GM12878 (cell line): ENCODE results near the gene HOXA2. TPM values are rescaled to one million over a fixed set of nuclear protein-coding genes. Genes with fewer than 3 reads are reported as not detected.

ENCODE experiments used
- ATAC-seq: fragments of 200-7000 bp; cut with Tn5 transposase; 3 replicates; pipeline ENCODE4 v1.9.1; 2020; ENCODE audit warnings: mild to moderate bottlenecking, moderate library complexity
- BruUV-seq: library from RNA; stranded (reverse); fragments of 400-500 nt; replicated peaks from 2 replicates; lab custom pipeline; 2021; lab: Mats Ljungman, UMichigan
- CTCF ChIA-PET: fragments of 300-600 bp; sonication (Branson Sonifier 250); formaldehyde crosslinking; extraction: SDS; loops from one replicate; lab custom pipeline; 2021; ENCODE audit warnings: inconsistent platforms; lab: Yijun Ruan, JAX
- POLR2A ChIA-PET: fragments of 350-600 bp; formaldehyde crosslinking; extraction: SDS; loops from one replicate; lab custom pipeline; 2021; ENCODE audit warnings: inconsistent platforms; lab: Charles Lee
- RAD21 ChIA-PET: fragments of 300-600 bp; sonication (Branson Sonifier 250); formaldehyde crosslinking; loops from one replicate; lab custom pipeline; 2023; ENCODE audit warnings: antibody characterized with exemption; ENCODE audit not compliant: unreplicated experiment; lab: Charles Lee
- SMC1A ChIA-PET: fragments of 300-600 bp; sonication (Branson Sonifier 250); formaldehyde crosslinking; loops from one replicate; lab custom pipeline; 2023; ENCODE audit not compliant: unreplicated experiment, uncharacterized antibody; lab: Charles Lee
- DNase-seq: peaks from one replicate; pipeline ENCODE4 v3.0.0-alpha.2; 2011; ENCODE audit warnings: low read depth, low spot score
- FAIRE-seq: peaks from 3 replicates; lab custom pipeline; 2011; peaks lifted over from hg19 to GRCh38; lab: Jason Lieb, UNC
- H2AFZ ChIP-seq: 2 replicates; pipeline ENCODE4 v1.6.0; 2011; ENCODE audit warnings: low read depth, low read length, control low read depth; ENCODE audit not compliant: control insufficient read depth
- H3K27ac ChIP-seq: 2 replicates; pipeline ENCODE4 v1.5.1; 2011; ENCODE audit warnings: control low read depth; ENCODE audit not compliant: control insufficient read depth, insufficient read depth
- H3K27me3 ChIP-seq, 2 experiments: replicated peaks in 1 of 2; 2 replicates each; pipeline versions ENCODE4 v1.6.0 to v1.6.1; 2011; ENCODE audit warnings: low read length in 1 of 2; ENCODE audit not compliant: control insufficient read depth in 2 of 2, insufficient read depth in 2 of 2
- H3K36me3 ChIP-seq, 2 experiments: 2 replicates each; pipeline ENCODE4 v1.5.1; 2011; ENCODE audit warnings: low read length in 1 of 2; ENCODE audit not compliant: control insufficient read depth in 2 of 2, insufficient read depth in 2 of 2
- H3K4me1 ChIP-seq: 2 replicates; pipeline ENCODE4 v1.6.1; 2011; ENCODE audit warnings: mild to moderate bottlenecking, low read length, moderate library complexity, mixed read lengths; ENCODE audit not compliant: control insufficient read depth, insufficient read depth
- H3K4me2 ChIP-seq: 2 replicates; pipeline ENCODE4 v1.6.0; 2011; ENCODE audit warnings: control low read depth; ENCODE audit not compliant: control insufficient read depth, insufficient read depth
- H3K4me3 ChIP-seq: fragments of 200-600 bp; sonication (generic); 2 replicates; pipeline ENCODE4 v1.5.1; 2016
- H3K79me2 ChIP-seq: 2 replicates; pipeline ENCODE4 v1.6.0; 2011; ENCODE audit warnings: low read length; ENCODE audit not compliant: control insufficient read depth, insufficient read depth
- H3K9ac ChIP-seq: 2 replicates; pipeline ENCODE4 v1.8.0; 2011; ENCODE audit warnings: low read length, control low read depth, mixed read lengths; ENCODE audit not compliant: control insufficient read depth, insufficient read depth
- H3K9me3 ChIP-seq: replicated peaks from 3 replicates; pipeline ENCODE4 v1.5.1; 2011; ENCODE audit warnings: mild to moderate bottlenecking, low read length; ENCODE audit not compliant: control insufficient read depth, insufficient read depth
- H4K20me1 ChIP-seq: 2 replicates; pipeline ENCODE4 v1.6.0; 2011; ENCODE audit not compliant: control insufficient read depth, insufficient read depth
- BMI1 ChIP-seq: fragments of 450-650 bp; IDR thresholded peaks from 2 replicates; pipeline ENCODE4 v1.6.1; 2016; ENCODE audit warnings: mild to moderate bottlenecking, moderate library complexity, borderline replicate concordance
- ETV6 ChIP-seq, 2 experiments: fragments of 450-650 bp in 1 of 2; IDR thresholded peaks in 1 of 2; conservative IDR thresholded peaks in 1 of 2; 2 replicates each; pipeline ENCODE4 v1.6.1; 2014; ENCODE audit warnings: antibody characterized with exemption in 1 of 2, borderline replicate concordance in 1 of 2, low read depth in 1 of 2, mild to moderate bottlenecking in 1 of 2, moderate library complexity in 1 of 2
- MXI1 ChIP-seq: fragments of 150-350 bp; IDR thresholded peaks from 2 replicates; pipeline ENCODE4 v1.6.1; 2011; ENCODE audit warnings: low read depth, mild to moderate bottlenecking, inconsistent platforms, low read length, improper control_type of control experiment
- SMC3 ChIP-seq: IDR thresholded peaks from 2 replicates; pipeline ENCODE4 v1.6.1; 2011; ENCODE audit warnings: low read length, improper control_type of control experiment, borderline replicate concordance
- ZNF384 ChIP-seq: IDR thresholded peaks from 2 replicates; pipeline ENCODE4 v1.6.1; 2012; ENCODE audit warnings: low read depth, mild to moderate bottlenecking, low read length, improper control_type of control experiment, borderline replicate concordance
- WGBS: methylation state at CpG from one replicate; pipeline ENCODE4 v1.1.6; 2016; ENCODE audit warnings: low lambda C conversion rate; ENCODE audit not compliant: insufficient replicate concordance, insufficient coverage; ENCODE audit errors: missing lambda C conversion rate; 5-methylcytosine and 5-hydroxymethylcytosine counted together
- in situ Hi-C: fragments of 300-500 bp; cut with MboI; formaldehyde crosslinking; loops from 9 replicates; pipeline ENCODE4 v1.14.3; 2018; ENCODE audit warnings: mixed read lengths
- intact Hi-C: fragments of 100-400 bp; cut with micrococcal nuclease; formaldehyde crosslinking; loops from one replicate; pipeline ENCODE4 v1.14.2; 2022; ENCODE audit not compliant: unreplicated experiment
- polyA plus RNA-seq, 11 experiments: library from polyadenylated mRNA; depleted of rRNA in 4 of 11; unstranded in 6 of 11; stranded (reverse) in 5 of 11; fragments of >200 nt; fragmentation: Nextera tagmentation in 4 of 11; fragmentation: Illumina TruSeq in 1 of 11; extraction: Ambion mirVana in 4 of 11; extraction: Trizol in 1 of 11; gene quantifications; 1 replicate in 1 of 11; 2 replicates in 10 of 11; pipeline versions ENCODE4 v1.2.1 to v1.2.3, GENCODE V29; 2011 to 2016; ENCODE audit warnings: inconsistent platforms in 2 of 11, missing spikeins in 2 of 11, low read depth in 1 of 11
- total RNA-seq, 4 experiments: library from RNA; depleted of rRNA in 3 of 4; stranded (reverse); fragments of >200 nt in 3 of 4; fragmentation: Illumina TruSeq in 1 of 4; extraction: Trizol in 1 of 4; gene quantifications; 2 replicates each; pipeline versions ENCODE4 v1.2.1 to v1.2.3, GENCODE V29; 2013 to 2021
- TF ChIP-seq, protein P1 (sequence below): fragments of 450-650 bp; IDR thresholded peaks from 2 replicates; pipeline ENCODE4 v1.6.1; 2018; ENCODE audit warnings: mild to moderate bottlenecking, low read depth, moderate library complexity; ENCODE audit not compliant: partially characterized antibody
- TF ChIP-seq, protein P2 (sequence below): fragments of 450-650 bp; formaldehyde crosslinking; IDR thresholded peaks from 2 replicates; pipeline ENCODE4 v1.5.0; 2022; ENCODE audit warnings: mild to moderate bottlenecking, missing genetic modification characterization

HOXA2 gene
- total and polyA plus RNA-seq, 10 of the 15 experiments (the other 5 are each of a cell fraction or from before 2014, with no cell fraction given), result not detected

DNA sequence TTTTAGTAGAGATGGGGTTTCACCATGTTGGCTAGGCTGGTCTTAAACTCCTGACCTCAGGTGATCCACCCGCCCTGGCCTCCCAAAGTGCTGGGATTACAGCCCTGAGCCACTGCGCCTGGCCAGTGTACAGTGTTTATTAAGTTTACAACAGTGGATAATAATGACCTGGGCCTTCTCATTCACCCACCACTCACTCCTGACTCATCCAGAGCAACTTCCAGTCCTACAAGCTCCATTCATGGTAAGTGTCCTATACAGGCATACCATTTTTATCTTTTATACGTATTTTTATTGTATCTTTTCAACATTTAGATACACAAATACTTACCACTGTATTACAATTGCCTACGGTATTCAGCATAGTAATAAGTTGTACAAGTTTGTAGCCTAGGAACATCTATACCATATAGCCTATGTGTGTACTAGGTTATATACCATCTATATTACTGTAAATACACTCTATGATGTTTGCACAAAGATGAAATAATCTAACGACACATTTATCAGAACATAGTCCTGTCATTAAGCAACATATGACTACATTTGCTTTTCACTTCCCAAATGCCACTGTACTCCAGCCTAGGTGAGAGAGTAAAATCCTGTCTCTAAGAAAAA, 23.8 kb downstream of the HOXA2 start:
- H3K36me3 ChIP-seq, result no peaks in the 10 kb centered on the region
- in situ Hi-C loops (no loop called here), intact Hi-C loops (no loop called here)
- no peaks in the 10 kb centered on the region for H4K20me1 ChIP-seq
- ChIA-PET CTCF (no interaction called here), RAD21 (no interaction called here), POLR2A (no interaction called here), SMC1A (interaction anchor here (1.5 to 6.5 kb wide), 2 partner anchors 15 to 29 kb away, joined by 3 to 110 read pairs; partner anchors contain the start of gene HOXA1)
- WGBS, result 74% methylated on average over 5 of the region's 5 CpGs
- no peaks in the 10 kb centered on the region for H3K4me1 ChIP-seq
- no peaks in the 10 kb centered on the region for H3K79me2 ChIP-seq
- TF ChIP-seq ZNF384, result no peak
- H3K27me3 ChIP-seq, result no peaks in the 10 kb centered on the region
- no peak overlapping the region for H2AFZ ChIP-seq
- no peak overlapping the region for H3K9ac ChIP-seq
- no peak overlapping the region for H3K4me3 ChIP-seq
- H3K9me3 ChIP-seq, result no peaks in the 10 kb centered on the region
- no peak for DNase-seq
- H3K27ac ChIP-seq, result no peak overlapping the region
- no peak for FAIRE-seq
- BruUV-seq, result no TSS peak
- H3K4me2 ChIP-seq, result no peak overlapping the region
- no peak for ATAC-seq

- no peak for DNase-seq
- Histone ChIP-seq H3K27ac (no peak overlapping the region), H3K79me2 (no peaks in the 10 kb centered on the region), H3K4me2 (no peak overlapping the region), H3K4me1 (no peaks in the 10 kb centered on the region), H3K27me3 (no peaks in the 10 kb centered on the region), H2AFZ (no peak overlapping the region), H3K9ac (no peak overlapping the region), H4K20me1 (no peaks in the 10 kb centered on the region), H3K4me3 (no peak overlapping the region), H3K36me3 (no peaks in the 10 kb centered on the region), H3K9me3 (no peaks in the 10 kb centered on the region)
- CTCF ChIA-PET, result interaction anchor here (0.6 to 1.9 kb wide), 3 partner anchors 9 to 25 kb away, joined by 3 to 10 read pairs (median 3); no protein-coding TSS in a partner anchor
- SMC1A ChIA-PET, result interaction anchor here (1.3 to 4.6 kb wide), 4 partner anchors 9 to 47 kb away, joined by 4 to 21 read pairs (median 6); no protein-coding TSS in a partner anchor
- in situ Hi-C loops (no loop called here), intact Hi-C loops (no loop called here)
- POLR2A ChIA-PET, result no interaction called here
- no peak for FAIRE-seq
- RAD21 ChIA-PET, result no interaction called here
- ATAC-seq, result no peak
- no TSS peak for BruUV-seq
- TF ChIP-seq MXI1 (no peak), ETV6 (conservative IDR thresholded peaks at IDR 0.05 in 1 of 2, IDR thresholded peaks at IDR 0.05 in 1 of 2; ENCODE audit: borderline replicate concordance in 1 of 2, low read depth in 1 of 2) (no peak), BMI1 (no peak), SMC3 (no peak)
- TF ChIP-seq, protein P1, sequence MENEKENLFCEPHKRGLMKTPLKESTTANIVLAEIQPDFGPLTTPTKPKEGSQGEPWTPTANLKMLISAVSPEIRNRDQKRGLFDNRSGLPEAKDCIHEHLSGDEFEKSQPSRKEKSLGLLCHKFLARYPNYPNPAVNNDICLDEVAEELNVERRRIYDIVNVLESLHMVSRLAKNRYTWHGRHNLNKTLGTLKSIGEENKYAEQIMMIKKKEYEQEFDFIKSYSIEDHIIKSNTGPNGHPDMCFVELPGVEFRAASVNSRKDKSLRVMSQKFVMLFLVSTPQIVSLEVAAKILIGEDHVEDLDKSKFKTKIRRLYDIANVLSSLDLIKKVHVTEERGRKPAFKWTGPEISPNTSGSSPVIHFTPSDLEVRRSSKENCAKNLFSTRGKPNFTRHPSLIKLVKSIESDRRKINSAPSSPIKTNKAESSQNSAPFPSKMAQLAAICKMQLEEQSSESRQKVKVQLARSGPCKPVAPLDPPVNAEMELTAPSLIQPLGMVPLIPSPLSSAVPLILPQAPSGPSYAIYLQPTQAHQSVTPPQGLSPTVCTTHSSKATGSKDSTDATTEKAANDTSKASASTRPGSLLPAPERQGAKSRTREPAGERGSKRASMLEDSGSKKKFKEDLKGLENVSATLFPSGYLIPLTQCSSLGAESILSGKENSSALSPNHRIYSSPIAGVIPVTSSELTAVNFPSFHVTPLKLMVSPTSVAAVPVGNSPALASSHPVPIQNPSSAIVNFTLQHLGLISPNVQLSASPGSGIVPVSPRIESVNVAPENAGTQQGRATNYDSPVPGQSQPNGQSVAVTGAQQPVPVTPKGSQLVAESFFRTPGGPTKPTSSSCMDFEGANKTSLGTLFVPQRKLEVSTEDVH, result no peak
- TF ChIP-seq, protein P2, sequence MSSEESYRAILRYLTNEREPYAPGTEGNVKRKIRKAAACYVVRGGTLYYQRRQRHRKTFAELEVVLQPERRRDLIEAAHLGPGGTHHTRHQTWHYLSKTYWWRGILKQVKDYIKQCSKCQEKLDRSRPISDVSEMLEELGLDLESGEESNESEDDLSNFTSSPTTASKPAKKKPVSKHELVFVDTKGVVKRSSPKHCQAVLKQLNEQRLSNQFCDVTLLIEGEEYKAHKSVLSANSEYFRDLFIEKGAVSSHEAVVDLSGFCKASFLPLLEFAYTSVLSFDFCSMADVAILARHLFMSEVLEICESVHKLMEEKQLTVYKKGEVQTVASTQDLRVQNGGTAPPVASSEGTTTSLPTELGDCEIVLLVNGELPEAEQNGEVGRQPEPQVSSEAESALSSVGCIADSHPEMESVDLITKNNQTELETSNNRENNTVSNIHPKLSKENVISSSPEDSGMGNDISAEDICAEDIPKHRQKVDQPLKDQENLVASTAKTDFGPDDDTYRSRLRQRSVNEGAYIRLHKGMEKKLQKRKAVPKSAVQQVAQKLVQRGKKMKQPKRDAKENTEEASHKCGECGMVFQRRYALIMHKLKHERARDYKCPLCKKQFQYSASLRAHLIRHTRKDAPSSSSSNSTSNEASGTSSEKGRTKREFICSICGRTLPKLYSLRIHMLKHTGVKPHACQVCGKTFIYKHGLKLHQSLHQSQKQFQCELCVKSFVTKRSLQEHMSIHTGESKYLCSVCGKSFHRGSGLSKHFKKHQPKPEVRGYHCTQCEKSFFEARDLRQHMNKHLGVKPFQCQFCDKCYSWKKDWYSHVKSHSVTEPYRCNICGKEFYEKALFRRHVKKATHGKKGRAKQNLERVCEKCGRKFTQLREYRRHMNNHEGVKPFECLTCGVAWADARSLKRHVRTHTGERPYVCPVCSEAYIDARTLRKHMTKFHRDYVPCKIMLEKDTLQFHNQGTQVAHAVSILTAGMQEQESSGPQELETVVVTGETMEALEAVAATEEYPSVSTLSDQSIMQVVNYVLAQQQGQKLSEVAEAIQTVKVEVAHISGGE (CRISPR knock-in tag), result no peak
Observed at GRCh38 chr7:27073076-27073475, 29.4 kb downstream of the HOXA2 start.
